SH-SY5Y (cell line): ENCODE results near the gene CNIH3.

Experiments
- GATA2 ChIP-seq: IDR thresholded peaks from 2 replicates; pipeline ENCODE4 v1.6.1; 2011; ENCODE audit warnings: mild to moderate bottlenecking, low read depth, low read length
- GATA3 ChIP-seq: IDR thresholded peaks from 2 replicates; pipeline ENCODE4 v1.6.1; 2011; ENCODE audit warnings: low read depth, mild to moderate bottlenecking, low read length, moderate library complexity

GRCh38 chr1:224751624-224752311 is 135.7 kb downstream of the CNIH3 start:
- TF ChIP-seq GATA2, result no peak
- no peak for TF ChIP-seq GATA3
